HG02571 (cell line): ENCODE measurements around the gene VTCN1.
"Not testable (repeated sequence)": the region's sequence is repeated elsewhere in the genome, so short reads cannot be mapped to it uniquely, and the experiment has no call there.

ENCODE experiments used
- ATAC-seq: cut with Tn5 transposase; IDR thresholded peaks from one replicate; pipeline ENCODE4 v1.9.1; 2021; ENCODE audit warnings: mild to moderate bottlenecking, moderate library complexity; ENCODE audit not compliant: unreplicated experiment

The VTCN1 gene, protein sequence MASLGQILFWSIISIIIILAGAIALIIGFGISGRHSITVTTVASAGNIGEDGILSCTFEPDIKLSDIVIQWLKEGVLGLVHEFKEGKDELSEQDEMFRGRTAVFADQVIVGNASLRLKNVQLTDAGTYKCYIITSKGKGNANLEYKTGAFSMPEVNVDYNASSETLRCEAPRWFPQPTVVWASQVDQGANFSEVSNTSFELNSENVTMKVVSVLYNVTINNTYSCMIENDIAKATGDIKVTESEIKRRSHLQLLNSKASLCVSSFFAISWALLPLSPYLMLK

DNA sequence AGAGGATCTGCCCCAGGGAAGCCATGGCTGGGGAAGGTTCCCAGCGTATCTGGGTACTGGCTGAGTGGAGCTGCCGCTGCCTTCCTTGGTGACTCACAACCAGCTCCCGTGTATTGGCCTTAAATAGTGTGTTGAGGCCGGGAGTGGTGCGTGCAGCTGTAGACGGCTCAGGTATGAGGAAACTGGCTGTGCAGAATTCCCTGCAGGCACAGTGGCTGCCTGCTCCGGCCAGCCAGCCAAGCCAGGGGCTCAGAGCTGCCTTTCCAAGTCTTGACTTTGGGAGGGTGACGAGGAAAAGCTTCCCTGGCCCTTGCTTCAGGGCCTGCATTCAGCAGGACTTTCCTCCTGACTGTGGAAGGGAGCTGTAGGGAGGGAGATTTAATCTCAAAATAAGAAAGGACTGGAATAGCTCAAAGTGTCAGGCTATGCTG, at the start of gene VTCN1:
VTCN1 (minus strand) TSS at position 97 of the 431 bp plus-strand sequence; CDS start at position 25, 72 bp downstream.
- no peak for ATAC-seq

DNA sequence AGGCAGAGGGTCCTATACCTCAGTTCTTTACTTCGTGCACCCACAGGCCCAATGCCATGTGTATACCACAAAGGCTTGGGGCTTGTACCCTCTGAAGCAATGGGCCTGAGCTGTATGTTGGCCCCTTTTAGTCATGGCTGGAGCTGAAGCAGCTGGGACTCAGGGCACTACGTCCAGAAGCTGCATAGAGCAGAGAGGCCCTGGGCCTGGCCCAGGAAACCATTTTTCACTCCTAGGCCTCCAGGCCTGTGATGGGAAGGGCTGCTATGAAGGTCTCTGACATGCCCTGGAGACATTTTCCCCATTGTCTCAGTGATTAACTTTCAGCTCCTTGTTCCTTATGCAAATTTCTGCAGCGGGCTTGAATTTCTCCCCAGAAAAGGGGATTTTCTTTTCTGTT, 48.1 kb upstream of the VTCN1 start:
- ATAC-seq = no peak

DNA sequence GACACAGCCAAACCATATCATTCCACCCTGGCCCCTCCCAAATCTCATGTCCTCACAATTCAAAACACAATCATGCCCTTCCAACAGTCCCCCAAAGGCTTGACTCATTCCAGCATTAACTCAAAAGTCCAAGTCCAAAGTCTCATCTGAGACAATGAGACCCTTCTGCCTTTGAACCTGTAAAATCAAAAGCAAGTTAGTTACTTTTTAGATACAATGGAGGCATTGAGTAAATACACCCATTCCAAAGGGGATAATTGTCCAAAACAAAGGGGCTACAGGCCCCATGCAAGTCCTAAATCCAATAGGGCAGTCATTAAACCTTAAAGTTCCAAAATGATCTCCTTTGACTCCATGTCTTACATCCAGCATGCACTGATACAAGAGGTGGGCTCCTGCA, 47.3 kb upstream of the VTCN1 start:
- not testable (repeated sequence) for ATAC-seq

DNA sequence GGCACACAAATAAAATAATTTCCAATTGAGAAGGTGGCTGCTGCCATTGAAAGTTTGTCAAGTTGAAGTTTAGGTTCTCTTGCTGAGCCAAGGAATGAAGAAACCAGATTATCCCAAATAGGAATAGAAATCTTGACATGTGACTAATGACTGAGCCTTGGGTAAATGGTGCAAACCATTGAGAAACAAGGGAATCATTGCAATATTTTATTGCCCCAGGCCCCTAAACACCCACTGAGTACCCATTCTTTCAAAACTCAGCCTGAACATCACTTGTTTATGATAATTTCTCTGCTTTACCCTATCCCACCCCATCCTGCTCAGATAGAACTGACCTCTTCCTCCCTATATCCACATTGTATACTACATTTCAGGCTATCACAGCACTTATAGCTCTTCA, 46.6 kb upstream of the VTCN1 start:
- ATAC-seq = no peak

DNA sequence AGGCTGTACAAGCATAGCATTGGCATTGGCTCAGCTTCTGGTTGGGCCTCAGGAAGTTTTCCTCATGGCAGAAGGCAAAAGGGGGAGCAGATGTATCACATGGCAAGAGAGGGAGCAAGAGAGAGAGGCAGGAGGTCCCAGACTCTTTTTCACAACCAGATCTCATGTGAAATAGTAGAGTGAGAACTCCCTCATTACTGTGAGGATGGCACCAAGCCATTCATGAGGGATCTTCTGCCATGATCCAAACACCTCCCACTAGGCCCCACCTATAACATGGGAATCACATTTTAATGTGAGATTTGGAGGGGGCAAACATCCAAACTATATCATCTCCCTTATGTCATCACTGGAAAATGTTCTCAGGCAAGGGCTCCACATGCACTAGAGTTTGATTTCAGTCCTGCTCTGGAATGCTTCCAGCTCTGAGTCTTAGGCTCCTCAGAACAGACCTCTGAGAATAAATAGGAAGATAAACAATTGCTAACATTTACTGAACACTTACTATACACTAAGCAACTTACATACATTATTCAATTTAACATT, 39.4 kb upstream of the VTCN1 start:
- no peak for ATAC-seq

DNA sequence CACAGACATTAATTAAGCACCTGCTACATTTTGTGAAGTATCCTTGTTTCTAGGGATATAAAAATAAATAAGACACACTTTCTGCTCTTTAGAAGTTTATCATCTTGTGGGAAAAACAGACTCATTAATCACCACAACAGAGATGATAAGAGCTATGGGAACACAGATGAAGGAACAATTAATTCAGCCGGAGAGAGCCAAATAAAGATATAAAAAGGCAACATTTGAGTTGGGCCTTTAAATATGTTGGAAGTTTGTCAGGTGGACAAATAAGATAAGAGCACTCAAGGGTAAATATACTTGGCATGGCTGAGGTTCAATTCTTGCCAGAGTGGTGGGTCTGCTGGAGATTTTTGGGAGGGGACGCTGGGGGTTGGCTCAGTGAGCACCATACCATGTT, 34.2 kb upstream of the VTCN1 start:
- no peak for ATAC-seq

DNA sequence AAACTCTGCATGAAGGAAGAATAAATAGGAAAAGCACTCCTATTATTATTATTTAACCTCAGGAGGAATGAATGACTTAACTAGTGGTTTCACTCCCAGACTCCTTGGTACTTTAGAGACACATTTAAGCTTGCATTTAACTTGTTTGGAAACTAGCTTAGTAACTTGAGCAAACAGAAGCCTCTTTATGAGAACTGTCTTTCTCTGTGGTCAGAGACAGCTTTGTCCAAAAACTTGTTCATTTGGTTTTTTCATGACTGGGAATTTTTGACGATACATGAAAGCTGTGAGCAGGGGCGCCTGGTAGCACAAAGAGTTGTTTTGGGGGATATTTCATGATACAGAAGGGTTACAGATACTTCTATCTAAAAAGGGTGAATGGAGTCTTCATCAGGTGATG, 33.6 kb upstream of the VTCN1 start:
- no peak for ATAC-seq

DNA sequence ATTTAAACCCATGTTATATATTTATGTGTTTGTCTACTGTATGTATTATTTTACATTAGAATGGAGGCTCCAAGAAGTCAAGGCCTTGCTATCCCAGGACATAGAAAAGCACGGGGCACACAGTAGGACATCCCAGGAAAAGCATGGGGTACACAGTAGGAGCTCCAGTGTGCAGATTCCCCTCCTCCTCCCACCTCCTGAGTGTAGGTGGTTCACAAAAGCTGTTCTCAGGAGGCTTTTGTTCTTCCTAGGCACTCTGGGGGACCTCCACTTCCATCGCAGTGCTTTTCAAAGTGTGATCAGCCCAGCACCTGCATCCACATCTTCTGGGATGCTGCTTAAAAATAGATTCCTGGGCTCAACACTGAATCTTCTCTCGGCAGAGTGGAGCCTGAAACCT, 30.8 kb upstream of the VTCN1 start:
- ATAC-seq = no peak

DNA sequence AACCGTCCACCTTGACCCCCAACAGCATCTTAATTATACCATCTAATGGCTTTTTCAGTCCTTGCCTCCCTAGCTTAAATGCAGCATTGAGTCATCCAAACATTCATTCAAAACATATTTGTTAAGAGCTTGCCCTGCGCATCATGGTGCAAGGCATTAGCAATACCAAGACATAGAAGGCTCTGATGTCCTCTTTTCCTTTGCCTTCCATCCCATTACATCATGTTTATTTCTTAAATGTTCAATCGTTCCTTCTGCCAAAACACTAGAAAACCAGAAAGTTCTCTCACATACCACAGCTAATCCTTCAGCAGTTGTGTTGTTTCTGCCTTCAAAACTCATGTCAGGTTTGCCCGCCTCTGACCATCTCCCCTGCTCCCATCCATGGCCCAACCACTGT, 29.8 kb upstream of the VTCN1 start:
- ATAC-seq = no peak

DNA sequence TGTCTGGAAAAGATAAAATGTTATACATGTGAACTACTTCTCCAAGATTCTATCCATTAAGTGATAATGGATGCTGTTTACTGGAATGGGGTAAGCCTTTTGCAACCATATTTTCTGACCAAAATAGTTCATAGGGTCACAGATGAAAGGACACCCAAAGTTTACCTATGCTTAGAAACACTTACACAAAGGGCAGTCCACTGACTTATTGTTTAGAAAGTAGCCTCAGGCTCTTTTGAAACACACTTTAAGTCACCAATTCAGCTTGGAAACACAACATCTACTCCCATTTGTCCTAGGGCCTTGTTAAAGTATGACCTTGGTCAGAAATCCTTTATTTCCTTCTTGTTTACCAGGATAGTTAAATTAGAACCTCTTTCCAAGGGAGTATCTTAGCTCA, 28.7 kb upstream of the VTCN1 start:
- ATAC-seq = no peak

DNA sequence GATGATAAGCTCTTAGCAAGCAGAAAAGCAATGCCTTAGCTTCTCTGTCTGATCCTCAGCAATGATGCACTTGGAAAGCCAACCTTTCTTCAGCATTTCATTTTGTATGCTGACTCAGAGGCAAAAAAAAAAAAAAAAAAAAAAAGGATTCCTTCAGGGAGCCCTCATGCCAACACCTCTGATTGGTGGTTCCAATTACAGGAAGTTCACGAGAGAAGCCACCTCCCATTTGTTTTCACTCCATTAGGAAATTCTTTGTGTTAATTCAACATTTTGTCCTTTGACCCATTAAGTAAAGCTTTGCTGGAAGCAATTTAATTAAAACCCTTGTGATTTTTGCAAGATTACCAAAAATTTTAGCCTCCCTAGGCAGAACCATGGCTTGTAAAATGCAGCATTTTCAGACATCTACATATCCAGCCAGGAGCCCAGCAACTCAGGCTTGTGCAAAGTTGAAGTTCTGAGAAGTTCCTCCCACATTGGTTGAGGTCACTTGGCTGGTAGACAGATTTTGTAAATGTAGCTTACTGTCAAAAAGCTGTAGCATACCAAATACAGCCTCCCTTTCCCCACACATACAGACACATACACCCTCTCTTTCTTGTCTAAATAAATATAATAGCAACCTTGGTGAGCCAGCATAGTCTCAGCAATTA, 27.1 kb upstream of the VTCN1 start:
- no peak for ATAC-seq

DNA sequence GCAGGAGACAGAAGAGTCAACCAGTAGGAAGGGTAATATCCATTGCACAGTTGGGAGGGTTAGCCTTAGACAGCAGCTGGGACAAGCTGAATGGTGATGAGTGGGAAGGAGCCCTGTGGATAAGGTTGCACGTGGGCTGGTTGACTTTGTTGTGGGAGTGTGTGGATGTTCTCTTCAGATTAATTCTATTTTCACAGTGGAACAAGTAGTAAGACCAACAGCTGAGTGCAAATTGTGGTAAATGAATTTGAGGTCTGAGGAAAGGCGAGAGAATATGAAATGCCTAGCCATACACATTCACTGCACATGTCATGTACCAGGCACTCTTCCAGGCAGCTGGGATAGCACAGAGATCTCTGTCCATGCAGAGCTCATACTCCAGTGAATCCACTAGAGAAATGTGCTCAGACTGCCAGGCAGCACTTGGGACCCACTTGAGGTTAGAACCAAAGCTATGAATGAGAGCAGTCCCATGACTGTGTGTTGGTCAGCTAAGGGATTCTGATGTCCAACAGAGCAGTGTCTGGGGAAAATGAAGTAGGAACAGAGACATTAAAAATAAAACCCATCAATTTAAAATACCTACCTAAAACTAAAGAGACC, 25.2 kb upstream of the VTCN1 start:
- no peak for ATAC-seq

DNA sequence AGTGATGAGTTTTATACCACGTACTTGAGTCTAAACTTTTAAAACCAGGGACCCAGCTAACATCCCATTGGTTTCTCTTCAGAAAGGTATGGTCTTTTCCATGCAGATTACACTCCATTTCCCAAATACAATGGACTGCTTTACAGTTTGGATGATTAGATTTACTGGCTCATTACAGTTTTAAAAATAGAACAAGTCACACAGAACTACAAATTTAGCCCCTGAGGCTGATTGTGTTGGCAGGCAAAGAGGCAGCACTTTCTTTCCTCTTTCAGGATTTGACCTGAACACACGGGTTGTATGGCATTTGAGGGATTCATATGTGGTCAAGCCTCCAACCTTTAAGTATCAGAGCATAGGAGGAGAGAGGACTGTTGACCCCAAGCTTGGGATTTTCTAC, 21.8 kb upstream of the VTCN1 start:
- ATAC-seq = no peak

DNA sequence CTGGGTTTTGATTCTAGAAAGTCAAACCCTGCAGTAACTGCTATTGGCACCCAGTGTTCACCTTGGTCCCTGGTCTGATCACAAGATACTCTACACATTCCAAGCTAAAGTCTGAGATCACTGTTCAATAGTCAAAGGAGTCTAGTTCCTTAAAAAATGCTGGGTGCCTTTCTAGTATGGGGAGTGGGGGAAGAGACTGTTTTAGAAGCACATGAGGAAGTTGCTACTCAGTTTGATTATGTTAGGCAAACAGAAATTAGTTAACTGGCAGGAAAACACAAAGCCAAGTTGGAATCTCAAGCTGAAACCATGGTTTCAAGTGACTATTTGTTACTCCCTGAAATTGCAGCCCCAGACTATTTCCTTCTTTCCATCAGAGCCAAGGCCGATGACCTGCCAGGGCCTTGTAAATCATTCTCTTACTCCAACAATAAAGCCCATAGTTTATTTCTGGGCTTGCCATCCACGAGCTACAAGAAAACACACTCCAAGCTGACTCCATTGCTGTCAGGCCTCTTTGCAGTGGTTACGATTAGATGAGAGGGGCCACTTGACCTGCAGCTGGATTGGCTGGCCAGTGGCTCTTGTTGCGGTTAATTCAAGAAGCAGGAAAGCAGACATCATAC, 21.1 kb upstream of the VTCN1 start:
- no peak for ATAC-seq

DNA sequence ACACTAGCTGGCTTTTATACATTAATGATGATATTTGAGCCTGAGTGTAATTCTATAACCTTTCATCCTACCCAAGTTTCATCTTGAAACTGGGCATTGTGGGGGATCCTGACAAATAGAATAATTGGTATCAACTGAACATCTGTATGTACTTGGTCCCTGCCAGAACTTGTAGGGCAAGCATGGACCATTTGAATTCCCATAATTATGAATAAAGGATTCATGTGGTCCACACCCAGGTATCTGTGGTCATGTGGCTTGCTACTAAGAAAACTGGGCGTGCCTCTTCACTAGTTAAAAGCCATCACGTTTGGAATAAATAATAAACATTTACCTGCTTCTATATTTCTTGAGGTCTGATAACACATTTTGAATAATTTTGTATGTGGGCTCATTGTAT, 20.6 kb upstream of the VTCN1 start:
- no peak for ATAC-seq

DNA sequence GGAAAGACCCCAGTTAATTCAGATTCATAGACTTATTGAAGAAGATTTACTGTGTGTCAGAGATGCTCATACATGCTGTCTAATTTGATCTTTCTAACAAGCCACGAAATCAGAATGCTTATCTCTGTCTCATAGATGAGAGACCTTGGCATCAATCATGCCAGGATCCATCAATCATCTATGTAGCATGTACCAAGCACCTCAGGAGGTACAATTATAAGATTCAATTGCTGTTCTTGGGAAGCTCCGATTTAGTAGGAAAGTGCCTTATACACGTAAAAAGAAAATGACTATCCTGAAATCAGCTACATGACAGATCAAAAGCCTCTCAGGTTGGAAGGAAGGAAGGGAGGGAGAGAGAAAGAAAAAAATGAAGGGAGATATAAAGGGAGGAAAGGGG, 18.5 kb upstream of the VTCN1 start:
- ATAC-seq = no peak

DNA sequence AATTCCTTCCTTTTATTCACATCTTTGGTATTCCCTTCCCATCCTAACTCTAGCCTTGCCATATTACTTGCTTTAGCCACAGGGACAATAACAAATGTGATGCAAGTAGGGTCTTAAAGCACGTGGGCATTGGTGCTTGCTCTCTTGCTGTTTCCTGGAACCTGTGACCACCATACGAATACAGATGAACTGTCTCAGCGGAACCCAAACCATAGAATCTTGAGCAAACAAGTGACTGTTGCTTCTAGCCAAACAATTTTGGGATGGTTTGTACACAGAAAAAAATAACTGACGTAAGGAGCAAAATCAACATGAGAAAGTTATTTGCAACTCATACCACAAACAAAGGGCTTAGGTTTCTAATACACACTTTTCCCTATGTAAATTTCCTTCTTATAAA, 15.2 kb upstream of the VTCN1 start:
- no peak for ATAC-seq

DNA sequence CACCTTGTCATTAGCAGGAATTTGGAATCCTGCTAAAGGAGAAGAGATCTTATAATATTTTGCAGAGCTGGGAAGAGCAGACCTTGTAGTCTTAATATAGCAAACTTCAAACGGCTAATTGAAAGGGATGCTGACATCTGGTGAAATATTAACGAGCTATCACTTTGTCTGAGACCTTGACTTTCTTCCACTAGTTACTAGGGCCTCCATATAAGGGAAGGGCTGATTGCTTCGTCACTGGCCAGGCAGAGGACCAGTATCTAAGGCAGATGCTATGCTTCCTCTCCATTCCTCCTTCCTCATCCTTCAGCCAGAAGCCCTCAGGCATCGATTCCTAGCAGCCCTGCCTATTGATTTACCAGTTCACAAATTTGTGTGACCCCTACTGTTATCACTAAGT, 6.0 kb upstream of the VTCN1 start:
- ATAC-seq = no peak

DNA sequence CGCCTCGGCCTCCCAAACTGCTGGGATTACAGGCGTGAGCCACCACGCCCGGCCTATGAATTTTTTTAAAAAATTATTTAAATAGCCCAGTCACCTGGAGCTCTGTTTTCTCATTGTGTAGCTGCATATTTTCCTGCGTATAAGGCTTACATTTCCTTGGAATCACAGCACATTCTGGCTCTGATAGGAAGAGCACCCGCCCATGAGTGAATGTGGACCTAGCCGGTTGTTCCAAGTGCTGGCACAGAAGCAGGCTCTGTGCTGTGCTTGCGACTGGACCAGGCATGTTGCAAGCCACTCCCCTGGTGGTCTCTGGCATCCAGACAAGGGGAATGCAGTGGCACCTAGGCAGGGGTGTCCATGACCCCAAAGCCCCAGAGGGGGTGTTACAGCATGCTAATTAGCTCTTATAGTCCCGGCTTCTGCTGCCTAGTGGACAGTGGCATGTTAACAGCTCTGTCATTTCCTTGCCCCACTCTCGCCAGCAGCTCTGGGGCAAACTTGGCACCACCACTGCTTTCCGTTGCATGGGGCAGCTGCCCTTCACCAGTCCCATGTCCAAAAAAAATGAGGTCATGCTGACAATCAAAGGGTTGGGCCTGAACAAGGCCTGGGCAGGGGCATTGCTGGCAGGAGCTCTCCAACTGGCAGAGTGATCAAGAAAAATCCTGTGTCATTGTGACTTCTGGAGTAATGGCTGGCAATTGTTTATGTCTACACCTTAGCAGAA, 5.2 kb upstream of the VTCN1 start:
- ATAC-seq = no peak

DNA sequence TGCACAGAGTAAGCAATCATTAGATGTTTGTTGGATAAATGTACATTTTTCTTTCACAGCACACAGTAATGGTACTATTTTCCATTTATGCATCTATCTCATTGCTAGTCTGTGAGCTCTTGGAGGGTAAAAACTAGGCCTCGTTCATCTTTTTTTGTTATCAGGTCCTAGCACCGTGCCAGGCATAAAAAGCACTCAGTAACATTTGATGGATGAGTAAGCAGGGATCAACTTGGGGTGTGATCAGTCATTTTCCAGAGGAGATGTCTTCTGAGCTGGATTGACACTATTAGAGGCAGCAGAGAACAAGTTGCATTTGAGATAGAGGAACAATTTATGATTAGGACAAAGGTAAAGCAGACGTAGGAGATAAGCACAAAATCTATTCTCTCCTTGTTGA, 4.3 kb upstream of the VTCN1 start:
- ATAC-seq = no peak

DNA sequence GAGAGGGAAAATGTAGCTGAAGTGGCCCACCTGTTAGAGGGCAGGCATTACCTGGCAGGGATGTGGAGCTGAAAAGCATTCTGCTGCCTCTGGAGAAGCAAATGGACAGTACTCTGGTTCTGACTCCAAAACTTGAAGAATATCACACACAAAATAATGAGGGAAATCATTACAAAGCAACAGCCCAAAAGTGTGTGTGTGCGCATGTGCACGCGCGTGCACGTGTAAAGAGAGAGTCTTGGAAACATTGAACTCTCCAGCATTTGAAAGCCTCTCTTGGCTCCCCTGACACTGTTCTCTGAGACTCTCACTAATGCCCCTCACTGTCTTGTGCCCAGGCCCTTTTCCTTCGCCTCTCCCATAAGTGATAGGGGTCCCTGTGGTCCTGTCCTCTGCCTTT, 2.3 kb upstream of the VTCN1 start:
- no peak for ATAC-seq
